SU-DHL-6 (cell line): ENCODE measurements around the gene IL1R1.

Experiments
- H2AFZ ChIP-seq: fragments of 200-600 bp; sonication (generic); 2 replicates; pipeline ENCODE4 v1.6.1; 2014; ENCODE audit warnings: low read depth, mild to moderate bottlenecking, moderate library complexity, mixed read lengths, antibody characterized with exemption, low read length; ENCODE audit not compliant: severe bottlenecking
- H3F3A ChIP-seq: fragments of 200-600 bp; shearing (Covaris generic); 2 replicates; pipeline ENCODE4 v1.6.0; 2016; ENCODE audit warnings: antibody characterized with exemption, mild to moderate bottlenecking; ENCODE audit not compliant: insufficient read depth
- H3K27ac ChIP-seq: fragments of 200-600 bp; sonication (generic); 2 replicates; pipeline ENCODE4 v1.5.1; 2016; ENCODE audit warnings: low read depth, mild to moderate bottlenecking, low read length, moderate library complexity, mixed read lengths
- H3K27me3 ChIP-seq: fragments of 200-600 bp; sonication (generic), shearing (Covaris generic); 2 replicates; pipeline ENCODE4 v1.6.0; 2014; ENCODE audit warnings: mild to moderate bottlenecking, low read length
- H3K36me3 ChIP-seq: fragments of 200-600 bp; sonication (generic); 2 replicates; pipeline ENCODE4 v1.6.1; 2014; ENCODE audit warnings: mild to moderate bottlenecking, low read length, mixed read lengths
- H3K4me2 ChIP-seq: fragments of 300-600, 200-600 bp; shearing (Covaris generic), sonication (generic); 2 replicates; pipeline ENCODE4 v1.6.0; 2014; ENCODE audit warnings: low read length, low read depth, mild to moderate bottlenecking; ENCODE audit not compliant: poor library complexity, severe bottlenecking
- H3K4me3 ChIP-seq: fragments of 200-600 bp; sonication (generic); 2 replicates; pipeline ENCODE4 v1.5.1; 2014; ENCODE audit warnings: antibody characterized with exemption, low read length, mild to moderate bottlenecking, mixed read lengths; ENCODE audit not compliant: insufficient read depth, poor library complexity, severe bottlenecking
- H3K79me2 ChIP-seq: fragments of 200-600 bp; sonication (generic); 2 replicates; pipeline ENCODE4 v1.6.1; 2014; ENCODE audit warnings: mild to moderate bottlenecking, low read length, moderate library complexity; ENCODE audit not compliant: insufficient read depth
- H3K9ac ChIP-seq: fragments of 200-600 bp; sonication (generic); 2 replicates; pipeline ENCODE4 v1.7.0; 2014; ENCODE audit warnings: mild to moderate bottlenecking, low read length
- H3K9me2 ChIP-seq: fragments of 200-600 bp; sonication (generic); replicated peaks from 2 replicates; pipeline ENCODE4 v1.6.1; 2014; ENCODE audit warnings: low read length; ENCODE audit not compliant: insufficient read depth
- H3K9me3 ChIP-seq: fragments of 200-600 bp; sonication (generic); 2 replicates; pipeline ENCODE4 v1.6.1; 2014; ENCODE audit warnings: low read length, mixed read lengths; ENCODE audit not compliant: insufficient read depth
- H4K20me1 ChIP-seq: fragments of 200-600 bp; sonication (generic); 2 replicates; pipeline ENCODE4 v1.6.1; 2014; ENCODE audit warnings: low read depth, mild to moderate bottlenecking, antibody characterized with exemption, low read length, moderate library complexity, mixed read lengths
- CTCF ChIP-seq: fragments of 200-600 bp; sonication (generic); IDR thresholded peaks from one replicate; pipeline ENCODE4 v1.5.1; 2017; ENCODE audit warnings: antibody characterized with exemption, mild to moderate bottlenecking, low read length, moderate library complexity; ENCODE audit not compliant: insufficient read depth, poor library complexity, severe bottlenecking
- EZH2phosphoT487 ChIP-seq: fragments of 200-600 bp; sonication (generic), shearing (Covaris generic); conservative IDR thresholded peaks from 2 replicates; pipeline ENCODE4 v1.6.1; 2018; ENCODE audit warnings: mild to moderate bottlenecking, antibody characterized with exemption, low read length, moderate library complexity, mixed read lengths

Gene IL1R1

GRCh38 chr2:102141011-102141943 lies 1.3 kb upstream of the IL1R1 start:
- Histone ChIP-seq H2AFZ (no peak overlapping the region), H3K9me2 (no peaks in the 10 kb centered on the region), H3K9ac (no peak overlapping the region), H3K9me3 (peaks cover 1% of the 10 kb centered on the region; the same call in 1 of the 2 replicates), H3F3A (no peaks in the 10 kb centered on the region), H3K27me3 (no peaks in the 10 kb centered on the region), H3K36me3 (no peaks in the 10 kb centered on the region), H4K20me1 (no peaks in the 10 kb centered on the region), H3K4me3 (no peak overlapping the region), H3K27ac (no peak overlapping the region), H3K4me2 (no peak overlapping the region), H3K79me2 (no peaks in the 10 kb centered on the region)
- TF ChIP-seq EZH2phosphoT487 (no peak), CTCF (no peak)

- H3F3A ChIP-seq = no peaks in the 10 kb centered on the region
- no peak overlapping the region for H3K9ac ChIP-seq
- no peak overlapping the region for H2AFZ ChIP-seq
- H3K27me3 ChIP-seq = no peaks in the 10 kb centered on the region
- H3K27ac ChIP-seq = no peak overlapping the region
- no peaks in the 10 kb centered on the region for H3K79me2 ChIP-seq
- no peak for TF ChIP-seq CTCF
- TF ChIP-seq EZH2phosphoT487 = no peak
- no peak overlapping the region for H3K4me2 ChIP-seq
- H4K20me1 ChIP-seq = no peaks in the 10 kb centered on the region
- H3K36me3 ChIP-seq = no peaks in the 10 kb centered on the region
- no peaks in the 10 kb centered on the region for H3K9me2 ChIP-seq
- H3K9me3 ChIP-seq = peaks cover 7% of the 10 kb centered on the region; the same call in 1 of the 2 replicates
- no peak overlapping the region for H3K4me3 ChIP-seq
These were observed 393 bp downstream of the IL1R1 start for GRCh38 chr2:102142829-102143449.

DNA sequence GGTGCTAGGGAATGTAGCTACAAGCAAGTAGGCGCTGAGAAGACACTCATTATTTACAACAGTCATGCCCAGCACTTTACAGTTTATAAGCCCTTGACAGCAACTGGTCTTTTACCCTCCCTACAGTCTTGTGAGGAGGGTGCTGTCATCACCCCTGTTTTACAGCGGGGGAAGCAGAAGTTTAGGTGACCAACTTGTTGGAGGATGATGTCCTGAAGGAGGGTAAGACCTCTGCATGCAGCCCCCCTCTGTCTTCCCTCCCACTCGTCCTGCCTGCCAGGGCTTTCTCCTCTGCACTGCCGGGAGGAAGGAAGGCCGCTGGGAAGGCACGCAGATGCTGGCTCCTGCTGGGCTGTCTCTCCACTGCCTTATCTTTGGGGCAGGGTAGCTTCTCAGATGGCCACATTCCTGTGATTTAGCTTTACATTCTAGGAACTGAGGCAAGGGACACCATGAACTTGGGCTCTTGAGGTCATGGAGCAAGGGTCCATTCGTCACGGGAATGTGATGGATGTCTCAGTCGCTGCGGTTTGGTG lies 972 bp downstream of the IL1R1 start:
- no peak for TF ChIP-seq EZH2phosphoT487
- no peak for TF ChIP-seq CTCF
- H3K79me2 ChIP-seq = no peaks in the 10 kb centered on the region
- no peak overlapping the region for H3K4me3 ChIP-seq
- H3K36me3 ChIP-seq = no peaks in the 10 kb centered on the region
- H4K20me1 ChIP-seq = no peaks in the 10 kb centered on the region
- H3K9me2 ChIP-seq = no peaks in the 10 kb centered on the region
- no peaks in the 10 kb centered on the region for H3K27me3 ChIP-seq
- no peak overlapping the region for H2AFZ ChIP-seq
- H3K27ac ChIP-seq = no peak overlapping the region
- H3K9me3 ChIP-seq = peaks cover 7% of the 10 kb centered on the region; the same call in 1 of the 2 replicates
- no peak overlapping the region for H3K4me2 ChIP-seq
- H3K9ac ChIP-seq = no peak overlapping the region
- no peaks in the 10 kb centered on the region for H3F3A ChIP-seq
